Prostate gland (tissue), 2 donors: ENCODE data around the gene LRRN3.

ENCODE experiments used
- POLR2A ChIP-seq: fragments of 450-650 bp; IDR thresholded peaks from one replicate; pipeline ENCODE4 v1.6.1; 2016; ENCODE audit warnings: antibody characterized with exemption, mild to moderate bottlenecking
- TF ChIP-seq, protein P1 (sequence below), 4 experiments: fragments of 200-600 bp in 2 of 4; fragments of 450-650 bp in 2 of 4; sonication (generic) in 2 of 4; IDR thresholded peaks; 1 replicate in 3 of 4; 2 replicates in 1 of 4; pipeline ENCODE4 v1.5.1; 2016 to 2019; ENCODE audit warnings: antibody characterized with exemption in 4 of 4, mild to moderate bottlenecking in 2 of 4, moderate library complexity in 2 of 4

GRCh38 chr7:111057066-111057465 lies 33.9 kb upstream of the LRRN3 start:
- TF ChIP-seq POLR2A: no peak
- TF ChIP-seq, protein P1, sequence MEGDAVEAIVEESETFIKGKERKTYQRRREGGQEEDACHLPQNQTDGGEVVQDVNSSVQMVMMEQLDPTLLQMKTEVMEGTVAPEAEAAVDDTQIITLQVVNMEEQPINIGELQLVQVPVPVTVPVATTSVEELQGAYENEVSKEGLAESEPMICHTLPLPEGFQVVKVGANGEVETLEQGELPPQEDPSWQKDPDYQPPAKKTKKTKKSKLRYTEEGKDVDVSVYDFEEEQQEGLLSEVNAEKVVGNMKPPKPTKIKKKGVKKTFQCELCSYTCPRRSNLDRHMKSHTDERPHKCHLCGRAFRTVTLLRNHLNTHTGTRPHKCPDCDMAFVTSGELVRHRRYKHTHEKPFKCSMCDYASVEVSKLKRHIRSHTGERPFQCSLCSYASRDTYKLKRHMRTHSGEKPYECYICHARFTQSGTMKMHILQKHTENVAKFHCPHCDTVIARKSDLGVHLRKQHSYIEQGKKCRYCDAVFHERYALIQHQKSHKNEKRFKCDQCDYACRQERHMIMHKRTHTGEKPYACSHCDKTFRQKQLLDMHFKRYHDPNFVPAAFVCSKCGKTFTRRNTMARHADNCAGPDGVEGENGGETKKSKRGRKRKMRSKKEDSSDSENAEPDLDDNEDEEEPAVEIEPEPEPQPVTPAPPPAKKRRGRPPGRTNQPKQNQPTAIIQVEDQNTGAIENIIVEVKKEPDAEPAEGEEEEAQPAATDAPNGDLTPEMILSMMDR (IDR thresholded peaks at IDR 0.05): no peak
